ENCODE results near the gene MYLIP.

- no peak for TF ChIP-seq CTCF (conservative IDR thresholded peaks at IDR 0.05; ENCODE audit: low read depth, low read length)
- TF ChIP-seq RFX5 (IDR thresholded peaks at IDR 0.05; ENCODE audit: low read depth, low read length), result no peak
- no peak for TF ChIP-seq MAFK (IDR thresholded peaks at IDR 0.05; ENCODE audit: low read depth, low read length)
- no peak for TF ChIP-seq POLR2A (IDR thresholded peaks at IDR 0.05; ENCODE audit: low read depth, low read length)
- TF ChIP-seq SMC3 (IDR thresholded peaks at IDR 0.05; ENCODE audit: low read depth, low read length), result no peak
- no peak for TF ChIP-seq BHLHE40 (IDR thresholded peaks at IDR 0.05; ENCODE audit: low read depth, low read length)
These were observed 21.7 kb upstream of the MYLIP start for GRCh38 chr6:16106991-16107787.
